Endothelial cell of umbilical vein (primary cell): ENCODE measurements around the gene APLP2. TPM values are rescaled to one million over a fixed set of nuclear protein-coding genes. Genes with fewer than 3 reads are reported as not detected.

Experiments
- BruUV-seq: library from RNA; stranded (reverse); fragments of 400-500 nt; replicated peaks from 2 replicates; lab custom pipeline; 2021; lab: Mats Ljungman, UMichigan
- CTCF ChIA-PET: fragments of 300-600, 350-600 bp; sonication (Branson Sonifier 250); formaldehyde crosslinking; loops from one replicate; lab custom pipeline; 2021; ENCODE audit warnings: antibody characterized with exemption, inconsistent platforms; lab: Charles Lee
- POLR2A ChIA-PET: fragments of 300-600, 350-600 bp; sonication (Branson Sonifier 250); formaldehyde crosslinking; loops from one replicate; lab custom pipeline; 2021; ENCODE audit warnings: antibody characterized with exemption, inconsistent platforms; lab: Charles Lee
- DNase-seq: peaks from one replicate; pipeline ENCODE4 v3.0.0-alpha.2; 2011; ENCODE audit warnings: low read depth, low spot score
- FAIRE-seq: peaks from 2 replicates; lab custom pipeline; 2011; peaks lifted over from hg19 to GRCh38; lab: Jason Lieb, UNC
- H2AFZ ChIP-seq: 2 replicates; pipeline ENCODE4 v1.6.0; 2012; ENCODE audit warnings: low read depth, low read length, control low read depth, inconsistent platforms
- H3K27ac ChIP-seq: 2 replicates; pipeline ENCODE4 v1.5.1; 2011; ENCODE audit warnings: low read depth, mild to moderate bottlenecking, control low read depth, low read length, moderate library complexity; ENCODE audit not compliant: insufficient read depth
- H3K27me3 ChIP-seq, 2 experiments: 2 replicates each; pipeline versions ENCODE4 v1.6.0 to v1.6.1; 2011; ENCODE audit warnings: low read length in 2 of 2, mixed read lengths in 1 of 2; ENCODE audit not compliant: control insufficient read depth in 2 of 2, insufficient read depth in 2 of 2
- H3K36me3 ChIP-seq, 2 experiments: 2 replicates in 1 of 2; 3 replicates in 1 of 2; pipeline ENCODE4 v1.5.1; 2011; ENCODE audit warnings: low read length in 2 of 2, mild to moderate bottlenecking in 1 of 2, moderate library complexity in 1 of 2; ENCODE audit not compliant: control insufficient read depth in 2 of 2, insufficient read depth in 2 of 2; ENCODE audit errors: extremely low read depth in 1 of 2
- H3K4me1 ChIP-seq: 3 replicates; pipeline ENCODE4 v1.5.1; 2011; ENCODE audit warnings: mild to moderate bottlenecking, low read length; ENCODE audit not compliant: control insufficient read depth, insufficient read depth; ENCODE audit errors: extremely low read depth
- H3K4me2 ChIP-seq: 2 replicates; pipeline ENCODE4 v1.6.1; 2011; ENCODE audit warnings: low read length, control low read depth, mixed read lengths; ENCODE audit not compliant: insufficient read depth
- H3K4me3 ChIP-seq, 3 experiments: fragments of 200-600 bp in 1 of 3; sonication (generic), shearing (Covaris generic) in 1 of 3; replicated peaks in 1 of 3; 2 replicates each; pipeline ENCODE4 v1.5.1; 2011 to 2016; ENCODE audit warnings: control low read depth in 3 of 3, low read length in 3 of 3, mild to moderate bottlenecking in 2 of 3, inconsistent platforms in 1 of 3, low read depth in 1 of 3, moderate library complexity in 1 of 3; ENCODE audit not compliant: insufficient read depth in 1 of 3
- H3K79me2 ChIP-seq: 2 replicates; pipeline ENCODE4 v1.6.0; 2012; ENCODE audit warnings: low read length, inconsistent platforms; ENCODE audit not compliant: control insufficient read depth, insufficient read depth
- H3K9ac ChIP-seq: replicated peaks from 2 replicates; pipeline ENCODE3; 2011; ENCODE audit warnings: low read length, control low read depth; ENCODE audit not compliant: insufficient read depth; ENCODE audit errors: extremely low read depth
- H3K9me1 ChIP-seq: replicated peaks from 3 replicates; pipeline ENCODE4 v1.6.0; 2011; ENCODE audit warnings: mild to moderate bottlenecking, low read length; ENCODE audit not compliant: control insufficient read depth, insufficient read depth; ENCODE audit errors: extremely low read depth
- H3K9me3 ChIP-seq: replicated peaks from 2 replicates; pipeline ENCODE4 v1.5.1; 2012; ENCODE audit warnings: low read length, inconsistent platforms; ENCODE audit not compliant: control insufficient read depth, insufficient read depth
- H4K20me1 ChIP-seq: replicated peaks from 2 replicates; pipeline ENCODE3; 2011; ENCODE audit warnings: mild to moderate bottlenecking, low read length; ENCODE audit not compliant: control insufficient read depth, insufficient read depth; ENCODE audit errors: extremely low read depth
- EZH2 ChIP-seq: IDR thresholded peaks from 2 replicates; pipeline ENCODE4 v1.6.1; 2012; ENCODE audit warnings: borderline replicate concordance, low read depth, mild to moderate bottlenecking, moderate library complexity, low read length, inconsistent platforms; ENCODE audit not compliant: severe bottlenecking
- FOS ChIP-seq: IDR thresholded peaks from 2 replicates; pipeline ENCODE4 v1.6.1; 2011; ENCODE audit warnings: mild to moderate bottlenecking, low read length, moderate library complexity, borderline replicate concordance; ENCODE audit not compliant: insufficient read depth
- MYC ChIP-seq: IDR thresholded peaks from one replicate; pipeline ENCODE4 v1.6.1; 2011; ENCODE audit warnings: mild to moderate bottlenecking, low read depth, low read length
- POLR2A ChIP-seq: IDR thresholded peaks from 2 replicates; pipeline ENCODE4 v1.6.1; 2012; ENCODE audit warnings: low read depth, mild to moderate bottlenecking, control low read depth, low read length
- dilution Hi-C: fragments of 300-500 bp; cut with MboI; formaldehyde crosslinking; loops from one replicate; pipeline ENCODE4 v1.15.0; 2019; ENCODE audit warnings: low sequenced_read_pairs; ENCODE audit not compliant: extremely low pct_ligation_motif_present
- intact Hi-C: fragments of 100-400 bp; cut with micrococcal nuclease; formaldehyde crosslinking; loops from one replicate; pipeline ENCODE4 v1.10.0; 2022
- polyA plus RNA-seq, 4 experiments: library from polyadenylated mRNA; depleted of rRNA in 3 of 4; stranded (reverse) in 3 of 4; unstranded in 1 of 4; fragments of >200 nt; gene quantifications; 2 replicates each; pipeline versions ENCODE4 v1.2.1 to v1.2.3, GENCODE V29; 2011 to 2012; ENCODE audit warnings: missing spikeins in 1 of 4
- total RNA-seq: library from RNA; stranded (reverse); gene quantifications from 2 replicates; pipeline ENCODE4 v1.2.3, GENCODE V29; 2021
- TF ChIP-seq, protein P1 (sequence below): IDR thresholded peaks from 2 replicates; pipeline ENCODE4 v1.6.1; 2011; ENCODE audit not compliant: insufficient read depth, insufficient read length

Gene APLP2
- total and polyA plus RNA-seq, 2 donors (not counting 3 experiments of a cell fraction or from before 2014, with no cell fraction given), result 493 to 543 TPM

DNA sequence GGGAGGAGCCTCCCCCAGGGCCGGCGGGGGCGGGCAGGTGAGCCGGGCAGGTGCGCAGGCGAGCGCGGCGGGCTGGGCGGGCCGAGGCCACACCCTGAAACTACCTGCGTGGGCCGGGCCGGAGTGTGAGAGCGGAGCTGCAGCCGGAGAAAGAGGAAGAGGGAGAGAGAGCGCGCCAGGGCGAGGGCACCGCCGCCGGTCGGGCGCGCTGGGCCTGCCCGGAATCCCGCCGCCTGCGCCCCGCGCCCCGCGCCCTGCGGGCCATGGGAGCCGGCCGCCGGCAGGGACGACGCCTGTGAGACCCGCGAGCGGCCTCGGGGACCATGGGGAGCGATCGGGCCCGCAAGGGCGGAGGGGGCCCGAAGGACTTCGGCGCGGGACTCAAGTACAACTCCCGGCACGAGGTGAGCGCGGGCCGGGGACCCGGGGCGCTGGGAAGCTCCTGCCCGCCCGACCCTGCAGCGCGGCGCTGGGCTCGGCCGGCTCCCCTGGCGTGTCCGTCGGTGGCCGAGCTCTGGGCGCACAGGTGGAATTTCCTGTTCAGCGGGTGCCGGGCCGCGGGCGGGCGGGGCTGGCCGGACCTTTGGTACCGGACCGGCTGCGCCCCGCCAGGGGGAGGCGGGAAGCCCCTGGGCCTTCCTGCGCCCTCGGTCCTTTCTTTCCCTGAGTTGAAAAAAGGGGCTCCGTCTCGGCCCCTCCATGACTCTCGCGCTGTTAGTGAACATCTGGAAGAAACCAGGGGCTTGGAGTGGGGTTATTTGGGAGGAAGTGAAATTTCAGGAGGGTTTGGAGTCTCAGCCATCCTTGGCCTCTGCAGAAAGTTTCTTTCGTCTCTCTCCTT lies 90.2 kb downstream of the APLP2 start, which contains the start of gene ST14:
TSS of gene ST14 (plus strand) at position 126 of the 841 bp plus-strand sequence. CDS start at position 324, 198 bp downstream.
- Histone ChIP-seq H3K4me3 (no peak within 1 kb of the TSS), H3K27ac (no peak within 1 kb of the TSS), H3K4me2 (no peak within 1 kb of the TSS), H3K9ac (no peak within 1 kb of the TSS), H3K9me3 (no peaks in the 10 kb centered on the region), H3K4me1 (no peaks in the 10 kb centered on the region), H3K79me2 (no peaks in the 10 kb centered on the region), H2AFZ (no peak within 1 kb of the TSS), H3K27me3 (peaks cover 42 to 45% of the 10 kb centered on the region in 2 experiments), H3K36me3 (no peaks in the 10 kb centered on the region), H4K20me1 (no peaks in the 10 kb centered on the region), H3K9me1 (no peaks in the 10 kb centered on the region)
- no peak for TF ChIP-seq MYC
- TF ChIP-seq FOS, result no peak
- TF ChIP-seq, protein P1, sequence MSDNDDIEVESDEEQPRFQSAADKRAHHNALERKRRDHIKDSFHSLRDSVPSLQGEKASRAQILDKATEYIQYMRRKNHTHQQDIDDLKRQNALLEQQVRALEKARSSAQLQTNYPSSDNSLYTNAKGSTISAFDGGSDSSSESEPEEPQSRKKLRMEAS, result no peak
- dilution Hi-C loops (no loop called here), intact Hi-C loops (no loop called here)
- CTCF ChIA-PET, result interaction anchor here (1.8 kb wide), 1 partner anchor 9 kb away, joined by 6 read pairs; no protein-coding TSS in a partner anchor
- FAIRE-seq (no peak), DNase-seq (no peak)
- POLR2A ChIA-PET, result no interaction called here
- no TSS peak for BruUV-seq

DNA sequence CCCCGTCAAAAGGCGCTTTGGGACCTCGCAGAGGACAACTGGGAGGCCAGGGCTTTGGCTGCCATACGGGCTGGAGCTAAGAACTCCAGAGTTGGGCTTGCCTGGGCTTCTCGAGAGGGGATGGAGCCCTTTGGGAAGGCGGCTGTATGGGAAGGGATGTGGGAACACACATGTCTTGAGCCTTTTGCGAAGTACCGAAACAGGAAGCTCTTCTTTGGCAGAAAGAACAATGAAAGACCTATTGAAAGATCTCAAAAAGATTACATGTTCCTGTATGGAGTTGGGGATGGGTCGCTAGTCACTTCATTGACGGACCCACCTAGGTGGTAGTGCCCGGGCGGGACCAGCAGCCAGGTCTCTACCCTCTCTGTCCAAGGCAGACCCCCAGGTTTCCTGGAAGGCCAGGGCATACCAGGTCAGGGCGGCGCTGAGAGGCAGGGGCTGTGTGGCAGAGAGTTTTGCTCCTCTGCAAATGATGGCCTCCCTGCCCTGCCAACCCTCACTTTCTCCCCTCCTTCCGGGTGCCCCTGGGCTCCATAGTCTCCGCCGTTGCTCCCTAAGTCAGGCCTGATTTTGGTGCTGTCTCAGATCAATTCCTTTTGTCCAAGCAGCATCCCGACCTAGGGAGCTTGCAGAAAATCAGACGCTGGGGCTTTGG lies 90.9 kb downstream of the APLP2 start:
- H3K27me3 ChIP-seq, result peaks cover 42 to 45% of the 10 kb centered on the region in 2 experiments
- no peaks in the 10 kb centered on the region for H3K4me1 ChIP-seq
- intact Hi-C loops (no loop called here), dilution Hi-C loops (no loop called here)
- ChIA-PET CTCF (interaction anchor here (1.1 to 1.8 kb wide), 2 partner anchors 10 to 16 kb away, joined by 3 to 6 read pairs; no protein-coding TSS in a partner anchor), POLR2A (no interaction called here)
- H2AFZ ChIP-seq, result no peak overlapping the region
- no TSS peak for BruUV-seq
- H3K27ac ChIP-seq, result no peak overlapping the region
- no peaks in the 10 kb centered on the region for H3K9me1 ChIP-seq
- H3K36me3 ChIP-seq, result no peaks in the 10 kb centered on the region
- no peak for FAIRE-seq
- no peak overlapping the region for H3K9ac ChIP-seq
- H3K4me2 ChIP-seq, result no peak overlapping the region
- no peak for DNase-seq
- no peaks in the 10 kb centered on the region for H3K79me2 ChIP-seq
- no peak overlapping the region for H3K4me3 ChIP-seq
- H3K9me3 ChIP-seq, result no peaks in the 10 kb centered on the region
- no peak for TF ChIP-seq POLR2A
- no peak for TF ChIP-seq EZH2
- TF ChIP-seq FOS, result no peak
- H4K20me1 ChIP-seq, result no peaks in the 10 kb centered on the region
